ENCODE measurements around the gene HAPSTR1.

HAPSTR1 gene

GRCh38 chr16:9056061-9056460 is 35.4 kb upstream of the HAPSTR1 start:
- Histone ChIP-seq H3K4me3 (ENCODE audit: low read length, poor library complexity, severe bottlenecking) (no peak overlapping the region), H3K4me1 (ENCODE audit: insufficient read depth, low read length, poor library complexity, severe bottlenecking) (no peaks in the 10 kb centered on the region), H3K9ac (ENCODE audit: low read depth, low read length, poor library complexity, severe bottlenecking) (no peak overlapping the region), H3K36me3 (ENCODE audit: insufficient read depth, low read length) (no peaks in the 10 kb centered on the region), H4K20me1 (ENCODE audit: insufficient read depth, low read length, poor library complexity, severe bottlenecking) (no peaks in the 10 kb centered on the region), H3K27me3 (ENCODE audit: insufficient read depth, low read length, poor library complexity, severe bottlenecking) (no peaks in the 10 kb centered on the region), H3K9me3 (ENCODE audit: insufficient read depth, low read depth, low read length) (no peaks in the 10 kb centered on the region), H3K79me2 (ENCODE audit: insufficient read depth, low read length) (no peaks in the 10 kb centered on the region), H3F3A (ENCODE audit: low read depth) (no peaks in the 10 kb centered on the region), H3K9me2 (replicated peaks; ENCODE audit: low read depth, low read length) (no peaks in the 10 kb centered on the region), H2AFZ (ENCODE audit: low read length) (no peak overlapping the region), H3K4me2 (ENCODE audit: low read depth, low read length, poor library complexity, severe bottlenecking) (no peak overlapping the region)
- TF ChIP-seq EZH2phosphoT487 (IDR thresholded peaks at IDR 0.05; ENCODE audit: borderline replicate concordance) (no peak), CTCF (conservative IDR thresholded peaks at IDR 0.05; ENCODE audit: low read length) (no peak)

- H3K27me3 ChIP-seq (ENCODE audit: insufficient read depth, low read length, poor library complexity, severe bottlenecking): no peaks in the 10 kb centered on the region
- H3F3A ChIP-seq (ENCODE audit: low read depth): no peaks in the 10 kb centered on the region
- H4K20me1 ChIP-seq (ENCODE audit: insufficient read depth, low read length, poor library complexity, severe bottlenecking): no peaks in the 10 kb centered on the region
- no peak overlapping the region for H3K9ac ChIP-seq (ENCODE audit: low read depth, low read length, poor library complexity, severe bottlenecking)
- no peak overlapping the region for H2AFZ ChIP-seq (ENCODE audit: low read length)
- no peaks in the 10 kb centered on the region for H3K4me1 ChIP-seq (ENCODE audit: insufficient read depth, low read length, poor library complexity, severe bottlenecking)
- no peaks in the 10 kb centered on the region for H3K79me2 ChIP-seq (ENCODE audit: insufficient read depth, low read length)
- TF ChIP-seq EZH2phosphoT487 (IDR thresholded peaks at IDR 0.05; ENCODE audit: borderline replicate concordance) (no peak), CTCF (conservative IDR thresholded peaks at IDR 0.05; ENCODE audit: low read length) (no peak)
- no peak overlapping the region for H3K4me3 ChIP-seq (ENCODE audit: low read length, poor library complexity, severe bottlenecking)
- H3K36me3 ChIP-seq (ENCODE audit: insufficient read depth, low read length): no peaks in the 10 kb centered on the region
- H3K9me2 ChIP-seq (replicated peaks; ENCODE audit: low read depth, low read length): no peaks in the 10 kb centered on the region
- no peaks in the 10 kb centered on the region for H3K9me3 ChIP-seq (ENCODE audit: insufficient read depth, low read depth, low read length)
- no peak overlapping the region for H3K4me2 ChIP-seq (ENCODE audit: low read depth, low read length, poor library complexity, severe bottlenecking)
These were observed 33.2 kb upstream of the HAPSTR1 start for GRCh38 chr16:9058211-9058610.

GRCh38 chr16:9060225-9060624 is 31.2 kb upstream of the HAPSTR1 start:
- no peaks in the 10 kb centered on the region for H3K27me3 ChIP-seq (ENCODE audit: insufficient read depth, low read length, poor library complexity, severe bottlenecking)
- no peak for TF ChIP-seq CTCF (conservative IDR thresholded peaks at IDR 0.05; ENCODE audit: low read length)
- no peak for TF ChIP-seq EZH2phosphoT487 (IDR thresholded peaks at IDR 0.05; ENCODE audit: borderline replicate concordance)
- H2AFZ ChIP-seq (ENCODE audit: low read length): no peak overlapping the region
- H3F3A ChIP-seq (ENCODE audit: low read depth): no peaks in the 10 kb centered on the region
- no peak overlapping the region for H3K4me3 ChIP-seq (ENCODE audit: low read length, poor library complexity, severe bottlenecking)
- no peaks in the 10 kb centered on the region for H3K9me3 ChIP-seq (ENCODE audit: insufficient read depth, low read depth, low read length)
- H3K9ac ChIP-seq (ENCODE audit: low read depth, low read length, poor library complexity, severe bottlenecking): no peak overlapping the region
- no peaks in the 10 kb centered on the region for H3K9me2 ChIP-seq (replicated peaks; ENCODE audit: low read depth, low read length)
- no peaks in the 10 kb centered on the region for H3K36me3 ChIP-seq (ENCODE audit: insufficient read depth, low read length)
- H3K4me1 ChIP-seq (ENCODE audit: insufficient read depth, low read length, poor library complexity, severe bottlenecking): no peaks in the 10 kb centered on the region
- H3K4me2 ChIP-seq (ENCODE audit: low read depth, low read length, poor library complexity, severe bottlenecking): no peak overlapping the region
- H3K79me2 ChIP-seq (ENCODE audit: insufficient read depth, low read length): no peaks in the 10 kb centered on the region
- H4K20me1 ChIP-seq (ENCODE audit: insufficient read depth, low read length, poor library complexity, severe bottlenecking): no peaks in the 10 kb centered on the region

Measured in Loucy (cell line).